Measurements from ENCODE around the gene FPR3.

The FPR3 gene

DNA sequence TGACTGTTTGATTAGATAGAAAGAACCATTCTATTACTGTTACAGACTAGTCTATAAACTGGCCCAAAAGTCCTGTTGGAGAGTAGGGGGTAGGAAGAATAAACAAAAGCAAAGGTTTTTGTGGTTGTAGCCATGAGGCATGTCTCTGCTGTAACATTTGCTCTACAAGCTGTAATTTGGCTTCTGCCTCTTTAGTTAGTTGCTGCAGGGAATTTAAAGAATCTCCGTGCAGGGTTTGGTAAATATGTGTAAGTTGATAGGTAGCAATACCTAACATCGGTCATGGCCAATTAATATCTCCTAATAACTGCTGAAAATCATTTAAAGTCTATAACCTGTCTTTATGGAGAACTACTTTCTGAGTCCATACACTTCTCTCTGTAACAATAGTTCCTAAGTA lies 13.0 kb downstream of the FPR3 start:
- no peak for FAIRE-seq

DNA sequence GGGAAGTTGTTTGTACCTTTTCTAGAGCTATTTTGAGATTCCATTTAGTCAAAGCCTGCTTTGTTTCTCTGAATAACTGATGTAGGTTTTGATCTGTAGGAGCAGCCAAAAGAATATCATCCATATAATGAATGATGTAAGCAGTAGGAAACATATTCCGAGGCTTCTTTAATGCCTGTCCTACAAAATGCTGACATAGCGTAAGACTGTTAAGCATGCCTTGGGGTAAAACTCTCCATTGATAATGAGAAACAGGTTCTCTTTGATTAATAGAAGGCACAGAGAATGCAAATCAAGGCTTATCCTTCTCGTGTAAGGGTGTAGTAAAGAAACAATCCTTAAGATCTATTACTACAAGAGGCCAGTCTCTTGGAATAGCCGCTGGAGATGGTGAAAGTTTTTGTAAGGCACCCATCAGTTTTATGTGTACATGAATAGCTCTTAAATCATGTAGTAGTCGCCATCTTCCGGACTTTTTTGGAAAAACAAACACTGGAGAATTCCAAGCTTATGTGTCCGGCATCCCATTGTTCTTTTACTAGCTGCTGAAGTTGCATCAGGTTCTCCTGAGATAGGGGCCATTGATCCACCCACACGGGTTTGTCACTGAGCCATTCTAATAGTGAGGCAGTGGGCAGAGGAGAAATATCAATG lies 13.5 kb downstream of the FPR3 start:
- FAIRE-seq = no peak

DNA sequence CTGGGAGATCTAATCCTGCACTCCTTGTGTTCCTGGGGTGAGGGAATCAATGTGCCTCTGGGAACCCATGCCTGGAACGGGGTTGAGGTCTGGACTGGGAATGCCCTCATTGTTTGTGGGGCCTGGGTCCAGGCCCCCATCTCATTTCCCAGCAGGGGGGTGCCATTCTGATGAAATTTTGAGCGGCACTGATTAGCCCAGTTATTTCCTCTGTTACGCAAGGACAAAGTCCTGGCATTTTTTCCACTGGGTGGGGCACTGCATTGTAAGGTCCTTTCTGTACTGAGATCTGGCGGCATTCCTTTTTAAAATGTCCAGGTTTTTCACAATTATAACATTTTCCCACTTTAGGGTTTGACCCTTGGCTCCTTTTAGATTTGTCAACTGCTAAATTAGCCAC lies 14.8 kb downstream of the FPR3 start:
- FAIRE-seq = no peak

DNA sequence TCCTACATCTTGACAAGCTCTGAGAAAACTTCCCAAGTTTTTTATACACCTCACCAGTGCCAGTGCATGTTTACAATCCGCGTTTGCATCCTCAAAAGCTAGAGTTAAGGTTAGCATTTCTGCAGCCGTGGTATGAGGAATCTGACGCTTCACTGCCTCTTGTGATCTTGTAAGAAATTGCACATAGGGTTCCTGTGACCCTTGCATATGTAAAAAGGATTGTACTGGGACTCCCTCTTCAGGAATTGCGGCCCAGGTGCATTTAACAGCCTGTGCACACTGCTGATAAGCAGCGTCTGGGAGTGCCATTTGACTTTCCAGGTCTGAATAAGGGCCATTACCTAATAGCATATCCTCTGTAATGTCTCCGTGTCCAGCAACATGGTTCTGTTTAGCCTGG lies 15.3 kb downstream of the FPR3 start:
- no peak for FAIRE-seq

DNA sequence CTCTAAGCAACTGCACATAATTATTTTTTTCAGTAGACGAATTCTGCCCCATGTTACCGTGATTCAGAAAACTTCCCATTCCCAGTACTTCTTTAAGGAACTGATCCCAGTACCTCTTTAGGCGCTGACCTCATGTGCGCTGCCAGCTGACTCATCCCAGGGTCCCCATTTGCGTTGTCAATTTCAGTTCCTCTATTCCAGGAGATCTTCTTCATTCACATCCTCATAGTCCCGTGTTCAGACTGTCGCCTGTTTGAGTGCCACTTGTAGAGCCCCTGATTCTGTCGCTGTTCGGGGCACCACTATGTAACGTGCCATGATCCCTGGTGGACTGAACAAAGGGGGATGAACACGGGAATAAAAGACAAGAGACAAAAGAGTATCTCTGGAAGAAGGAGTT lies 16.4 kb downstream of the FPR3 start:
- FAIRE-seq = no peak

- FAIRE-seq = no peak
Observed at GRCh38 chr19:51815043-51815442, 20.1 kb downstream of the FPR3 start.

- FAIRE-seq = no peak
Observed at GRCh38 chr19:51816711-51817110, 21.8 kb downstream of the FPR3 start.

DNA sequence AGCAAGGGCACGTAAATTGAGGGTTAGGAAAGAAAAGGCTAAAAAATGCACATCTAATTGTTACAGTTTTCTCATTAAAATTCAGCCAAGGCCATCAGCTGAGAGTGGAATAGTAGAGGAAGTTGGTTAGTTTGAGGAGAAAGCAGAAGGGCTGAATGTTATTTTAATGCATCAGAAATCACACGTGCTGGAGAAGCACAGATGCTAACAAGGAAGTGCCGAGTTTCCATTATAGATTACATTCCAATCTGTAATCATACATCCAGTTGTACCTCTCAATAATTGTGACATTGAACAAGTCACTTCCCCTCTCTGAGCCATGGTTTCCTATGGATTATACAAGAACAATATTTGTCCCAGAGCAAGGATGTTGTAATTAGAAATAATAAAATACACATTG lies 25.1 kb downstream of the FPR3 start:
- FAIRE-seq = no peak

GRCh38 chr19:51820831-51821446 lies 26.0 kb downstream of the FPR3 start:
- FAIRE-seq = no peak

DNA sequence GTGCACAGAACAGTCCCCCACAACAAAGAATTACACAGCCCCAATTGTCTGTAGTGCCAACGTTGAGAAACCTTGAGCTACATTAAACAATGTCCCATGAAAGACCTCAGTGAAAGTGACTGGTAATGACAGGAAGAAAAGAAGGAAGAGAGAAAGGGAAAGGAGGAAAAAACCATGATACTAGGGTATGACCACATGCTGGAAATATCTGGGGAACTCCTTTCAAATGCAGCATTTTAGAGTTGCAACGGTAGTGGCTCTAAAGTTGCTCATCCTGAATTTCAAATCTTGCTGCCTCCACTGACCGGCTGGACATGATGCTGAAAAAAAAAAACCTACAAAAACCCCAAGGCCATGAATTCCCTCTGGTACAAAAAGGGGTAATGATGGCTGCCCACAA lies 26.5 kb downstream of the FPR3 start:
- FAIRE-seq = no peak

DNA sequence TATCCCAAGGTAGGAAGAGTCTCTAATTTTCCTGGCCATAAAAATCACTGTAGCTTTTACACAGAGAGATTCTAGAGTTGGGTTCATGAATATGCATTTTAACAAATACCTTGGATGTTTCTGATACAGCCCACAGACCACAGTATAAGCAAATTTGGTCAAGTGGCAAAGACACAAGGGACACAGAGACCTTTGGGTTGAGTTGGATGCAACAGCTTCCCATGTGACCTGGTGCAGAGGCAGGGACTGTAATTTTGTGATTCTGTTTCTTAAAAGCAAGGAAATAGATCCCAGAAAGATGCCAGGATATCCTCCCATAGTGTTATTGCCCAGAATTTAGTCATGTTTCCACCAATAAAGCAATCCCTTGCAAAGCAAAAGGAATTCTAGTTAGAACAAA lies 27.0 kb downstream of the FPR3 start:
- FAIRE-seq = no peak

DNA sequence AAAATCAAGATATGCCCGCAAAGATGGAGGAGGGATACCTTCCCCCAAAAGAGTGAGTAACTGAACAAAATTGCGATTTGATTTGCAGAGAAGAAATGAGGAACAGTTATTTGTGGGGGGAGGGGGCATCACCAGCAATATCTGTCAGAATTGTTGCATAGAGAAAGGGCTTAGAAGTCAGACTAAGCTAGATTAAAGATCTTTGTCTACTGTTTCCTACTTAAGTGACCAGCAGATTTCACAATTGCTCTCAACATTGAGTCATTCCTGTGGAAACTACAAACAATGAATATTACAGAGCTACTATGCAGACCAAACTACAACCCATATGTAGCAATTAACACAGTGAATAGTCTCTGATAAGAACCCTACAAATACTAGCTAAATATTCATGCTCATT lies 27.4 kb downstream of the FPR3 start:
- FAIRE-seq = no peak

GRCh38 chr19:51822946-51823345 lies 28.0 kb downstream of the FPR3 start:
- no peak for FAIRE-seq

- FAIRE-seq = no peak
Observed at GRCh38 chr19:51824281-51825005, 29.5 kb downstream of the FPR3 start.

GRCh38 chr19:51830274-51830673 lies 35.3 kb downstream of the FPR3 start:
- no peak for FAIRE-seq

DNA sequence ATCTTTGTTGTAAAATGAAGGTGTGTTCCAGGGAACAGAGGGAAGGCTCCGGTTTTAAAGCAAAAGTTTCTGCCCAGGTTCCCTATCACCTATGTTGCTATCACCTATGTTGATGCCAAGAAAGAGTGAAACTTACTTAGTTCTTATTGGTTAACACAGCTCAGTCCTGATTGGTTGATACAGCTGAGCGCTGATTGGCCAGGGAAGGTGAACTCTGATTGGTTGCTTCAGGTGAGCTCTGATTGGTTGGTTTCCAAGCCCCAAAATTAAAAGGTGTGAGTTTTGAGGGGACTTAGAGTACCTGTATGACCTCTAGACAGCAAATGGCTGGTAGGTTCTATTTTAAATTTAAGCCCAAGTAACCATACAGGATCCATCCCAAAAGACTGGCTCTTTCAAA lies 42.2 kb downstream of the FPR3 start:
- no peak for FAIRE-seq

- FAIRE-seq = no peak
Observed at GRCh38 chr19:51861870-51862622, 67.1 kb downstream of the FPR3 start.

GRCh38 chr19:51873097-51873496 lies 78.1 kb downstream of the FPR3 start:
- no peak for FAIRE-seq

Measured in colon (tissue), 2 donors.